ENCODE results near the gene FRMD4A.
"Not testable (repeated sequence)": the region's sequence is repeated elsewhere in the genome, so short reads cannot be mapped to it uniquely, and the experiment has no call there.

The FRMD4A gene

GRCh38 chr10:13959443-13960359 lies 371.0 kb downstream of the FRMD4A start:
- intact Hi-C loops (cut with DNase I), result no loop called here

GRCh38 chr10:13957856-13958255 lies 372.9 kb downstream of the FRMD4A start:
- intact Hi-C loops (cut with DNase I), result no loop called here
- no peak for DNase-seq

More at GRCh38 chr10:13959443-13960359, 371.0 kb downstream of the FRMD4A start:
- DNase-seq, result no peak

GRCh38 chr10:13956826-13957225 lies 373.9 kb downstream of the FRMD4A start:
- peak in 40 of 42 donors; percentile 5 to 66 (median 42) for DNase-seq
- intact Hi-C loops (cut with DNase I), result no loop called here

- no peak for DNase-seq
- intact Hi-C loops (cut with DNase I), result no loop called here
Observed at GRCh38 chr10:13955409-13956068, 375.2 kb downstream of the FRMD4A start.

GRCh38 chr10:13954195-13954594 lies 376.5 kb downstream of the FRMD4A start:
- intact Hi-C loops (cut with DNase I), result not testable (repeated sequence)

GRCh38 chr10:13953371-13953770 lies 377.4 kb downstream of the FRMD4A start:
- intact Hi-C loops (cut with DNase I), result no loop called here
- no peak for DNase-seq

More at GRCh38 chr10:13954195-13954594, 376.5 kb downstream of the FRMD4A start:
- not testable (repeated sequence) for DNase-seq

GRCh38 chr10:13950543-13950939 lies 380.2 kb downstream of the FRMD4A start:
- intact Hi-C loops (cut with DNase I), result no loop called here
- no peak for DNase-seq

GRCh38 chr10:13949844-13950542 lies 380.7 kb downstream of the FRMD4A start:
- no peak for DNase-seq

GRCh38 chr10:13946209-13946460 lies 384.6 kb downstream of the FRMD4A start:
- DNase-seq, result no peak
- intact Hi-C loops (cut with DNase I), result no loop called here

More at GRCh38 chr10:13949844-13950542, 380.7 kb downstream of the FRMD4A start:
- intact Hi-C loops (cut with DNase I), result no loop called here

GRCh38 chr10:13945390-13946208 lies 385.1 kb downstream of the FRMD4A start:
- intact Hi-C loops (cut with DNase I), result no loop called here

GRCh38 chr10:13944823-13945222 lies 385.9 kb downstream of the FRMD4A start:
- intact Hi-C loops (cut with DNase I), result no loop called here
- no peak for DNase-seq

More at GRCh38 chr10:13945390-13946208, 385.1 kb downstream of the FRMD4A start:
- DNase-seq, result peak in 5 of 42 donors; percentile 8 to 26 (median 11)

- DNase-seq, result no peak
- intact Hi-C loops (cut with DNase I), result no loop called here
Observed at GRCh38 chr10:13943735-13944398, 386.9 kb downstream of the FRMD4A start.

GRCh38 chr10:13942035-13942434 lies 388.7 kb downstream of the FRMD4A start:
- intact Hi-C loops (cut with DNase I), result no loop called here
- DNase-seq, result peak in 2 of 42 donors; percentile 14 to 30

GRCh38 chr10:13939391-13939790 lies 391.3 kb downstream of the FRMD4A start:
- DNase-seq, result no peak
- intact Hi-C loops (cut with DNase I), result no loop called here

GRCh38 chr10:13938950-13939349 lies 391.8 kb downstream of the FRMD4A start:
- no peak for DNase-seq
- intact Hi-C loops (cut with DNase I), result no loop called here

- intact Hi-C loops (cut with DNase I), result no loop called here
Observed at GRCh38 chr10:13936826-13937225, 393.9 kb downstream of the FRMD4A start.

GRCh38 chr10:13930120-13930519 lies 400.6 kb downstream of the FRMD4A start:
- intact Hi-C loops (cut with DNase I), result no loop called here
- DNase-seq, result no peak

More at GRCh38 chr10:13936826-13937225, 393.9 kb downstream of the FRMD4A start:
- peak in 1 of 42 donors; percentile 41 for DNase-seq

GRCh38 chr10:13928451-13928850 lies 402.3 kb downstream of the FRMD4A start:
- peak in 1 of 42 donors; percentile 20 for DNase-seq
- intact Hi-C loops (cut with DNase I), result no loop called here
